ENCODE results near the gene TRMT61A.
A peak's percentile ranks its signal among the peaks of the same experiment; 100 is the strongest.

TRMT61A gene

GRCh38 chr14:103558071-103558882 lies 29.3 kb downstream of the TRMT61A start:
- TF ChIP-seq CTCF (conservative IDR thresholded peaks at IDR 0.05; ENCODE audit: low read depth, low read length), result no peak
- H3K4me3 ChIP-seq (ENCODE audit: low read depth, low read length), result no peak overlapping the region
- DNase-seq (ENCODE audit: low read depth), result peak; percentile 84

GRCh38 chr14:103559766-103560165 lies 30.8 kb downstream of the TRMT61A start:
- no peak for TF ChIP-seq CTCF (conservative IDR thresholded peaks at IDR 0.05; ENCODE audit: low read depth, low read length)
- no peak for DNase-seq (ENCODE audit: low read depth)
- H3K4me3 ChIP-seq (ENCODE audit: low read depth, low read length), result no peak overlapping the region

GRCh38 chr14:103560691-103561090 lies 31.7 kb downstream of the TRMT61A start:
- DNase-seq (ENCODE audit: low read depth), result no peak
- no peak for TF ChIP-seq CTCF (conservative IDR thresholded peaks at IDR 0.05; ENCODE audit: low read depth, low read length)
- no peak overlapping the region for H3K4me3 ChIP-seq (ENCODE audit: low read depth, low read length)

GRCh38 chr14:103561381-103562178 lies 32.6 kb downstream of the TRMT61A start:
- peak overlapping the region; percentile 97 for H3K4me3 ChIP-seq (ENCODE audit: low read depth, low read length)
- no peak for TF ChIP-seq CTCF (conservative IDR thresholded peaks at IDR 0.05; ENCODE audit: low read depth, low read length)
- DNase-seq (ENCODE audit: low read depth), result peak; percentile 69

GRCh38 chr14:103562179-103562428 lies 33.1 kb downstream of the TRMT61A start:
- no peak for TF ChIP-seq CTCF (conservative IDR thresholded peaks at IDR 0.05; ENCODE audit: low read depth, low read length)
- peak overlapping the region; percentile 97 for H3K4me3 ChIP-seq (ENCODE audit: low read depth, low read length)
- DNase-seq (ENCODE audit: low read depth), result peak; percentile 36

- TF ChIP-seq CTCF (conservative IDR thresholded peaks at IDR 0.05; ENCODE audit: low read depth, low read length), result no peak
- peak within 1 kb of the TSS; percentile 97 for H3K4me3 ChIP-seq (ENCODE audit: low read depth, low read length)
- peak; percentile 76 for DNase-seq (ENCODE audit: low read depth)
Observed at GRCh38 chr14:103562429-103563225, 33.6 kb downstream of the TRMT61A start, which contains the start of the genes BAG5 and COA8. Gene BAG5 (minus strand): TSS chr14:103562657. CDS start chr14:103561164, 1,493 bp downstream. Gene COA8 (plus strand): TSS chr14:103562960. CDS start chr14:103563002, 42 bp downstream.
